Smooth muscle cell (in vitro differentiated cells): ENCODE data around the gene VMA21. TPM values are rescaled to one million over a fixed set of nuclear protein-coding genes. Genes with fewer than 3 reads are reported as not detected.
A peak's percentile ranks its signal among the peaks of the same experiment; 100 is the strongest.

Experiments
- DNase-seq: peaks from one replicate; lab custom pipeline; 2025; ENCODE audit not compliant: unreplicated experiment; lab: John Stamatoyannopoulos, UW
- H2AFZ ChIP-seq: fragments of 200-600 bp; sonication (generic); 2 replicates; pipeline ENCODE4 v1.6.0; 2016; ENCODE audit warnings: antibody characterized with exemption, low read depth, mild to moderate bottlenecking
- H3F3A ChIP-seq: fragments of 200-600 bp; sonication (generic); 2 replicates; pipeline ENCODE4 v1.6.0; 2017; ENCODE audit warnings: antibody characterized with exemption, low read depth
- H3K27ac ChIP-seq: fragments of 200-600 bp; sonication (generic); 2 replicates; pipeline ENCODE4 v1.5.1; 2016; ENCODE audit warnings: low read depth, mild to moderate bottlenecking
- H3K27me3 ChIP-seq: fragments of 200-600 bp; sonication (generic); 2 replicates; pipeline ENCODE4 v1.6.1; 2016; ENCODE audit warnings: low read depth, mild to moderate bottlenecking
- H3K36me3 ChIP-seq: fragments of 200-600 bp; sonication (generic); 2 replicates; pipeline ENCODE4 v1.5.1; 2016; ENCODE audit warnings: low read depth
- H3K4me1 ChIP-seq: fragments of 200-600 bp; sonication (generic); 2 replicates; pipeline ENCODE4 v1.5.1; 2016; ENCODE audit warnings: low read depth
- H3K4me2 ChIP-seq: fragments of 200-600 bp; sonication (generic); 2 replicates; pipeline ENCODE4 v1.6.0; 2016; ENCODE audit warnings: mild to moderate bottlenecking
- H3K4me3 ChIP-seq: fragments of 200-600 bp; sonication (generic); 2 replicates; pipeline ENCODE4 v1.5.1; 2016; ENCODE audit warnings: mild to moderate bottlenecking
- H3K79me2 ChIP-seq: fragments of 200-600 bp; sonication (generic); 2 replicates; pipeline ENCODE4 v1.6.0; 2016; ENCODE audit warnings: low read depth, mild to moderate bottlenecking
- H3K9ac ChIP-seq: fragments of 200-600 bp; sonication (generic); 2 replicates; pipeline ENCODE4 v1.6.0; 2016; ENCODE audit warnings: low read depth
- H3K9me3 ChIP-seq: fragments of 200-600 bp; sonication (generic); replicated peaks from 2 replicates; pipeline ENCODE4 v1.5.1; 2016; ENCODE audit warnings: low read depth
- H4K20me1 ChIP-seq: fragments of 200-600 bp; sonication (generic); 2 replicates; pipeline ENCODE4 v1.6.0; 2016; ENCODE audit warnings: low read depth
- CTCF ChIP-seq: fragments of 200-600 bp; sonication (generic); IDR thresholded peaks from 2 replicates; pipeline ENCODE4 v1.5.1; 2017; ENCODE audit warnings: borderline replicate concordance, mild to moderate bottlenecking, antibody characterized with exemption; ENCODE audit not compliant: insufficient read depth, poor library complexity, severe bottlenecking
- WGBS: methylation state at CpG from one replicate; pipeline ENCODE4 v1.1.7; 2016; ENCODE audit warnings: low lambda C conversion rate; 5-methylcytosine and 5-hydroxymethylcytosine counted together
- polyA plus RNA-seq: library from polyadenylated mRNA; unstranded; fragments of >200 nt; fragmentation: Nextera tagmentation; extraction: Ambion mirVana; gene quantifications from 2 replicates; pipeline ENCODE4 v1.2.1, GENCODE V29; 2016
- total RNA-seq: library from RNA; depleted of rRNA; stranded (reverse); fragments of >200 nt; gene quantifications from 2 replicates; pipeline ENCODE4 v1.2.3, GENCODE V29; 2014

Gene VMA21
- total and polyA plus RNA-seq, 2 experiments from 2014 or later: 19.9 to 31.9 TPM

GRCh38 chrX:151363316-151363715, 33.7 kb upstream of the VMA21 start:
- Histone ChIP-seq H3K4me2 (no peak overlapping the region), H3K27me3 (peaks cover 3% of the 10 kb centered on the region), H3K9me3 (no peaks in the 10 kb centered on the region), H3K9ac (no peak overlapping the region), H2AFZ (no peak overlapping the region), H3K79me2 (no peaks in the 10 kb centered on the region), H3K27ac (no peak overlapping the region), H3K4me3 (no peak overlapping the region), H3F3A (no peaks in the 10 kb centered on the region), H3K4me1 (no peaks in the 10 kb centered on the region), H4K20me1 (no peaks in the 10 kb centered on the region), H3K36me3 (no peaks in the 10 kb centered on the region)
- DNase-seq: no peak
- 94% methylated on average over 2 of the region's 2 CpGs for WGBS
- TF ChIP-seq CTCF: no peak

GRCh38 chrX:151365579-151365978, 31.4 kb upstream of the VMA21 start:
- Histone ChIP-seq H3K79me2 (no peaks in the 10 kb centered on the region), H3K27ac (no peak overlapping the region), H3K9ac (no peak overlapping the region), H3F3A (no peaks in the 10 kb centered on the region), H3K27me3 (no peaks in the 10 kb centered on the region), H3K4me2 (no peak overlapping the region), H3K4me3 (no peak overlapping the region), H4K20me1 (no peaks in the 10 kb centered on the region), H3K36me3 (no peaks in the 10 kb centered on the region), H3K4me1 (no peaks in the 10 kb centered on the region), H2AFZ (no peak overlapping the region), H3K9me3 (no peaks in the 10 kb centered on the region)
- WGBS: 91% methylated on average over 2 of the region's 2 CpGs
- no peak for TF ChIP-seq CTCF
- no peak for DNase-seq

- no peaks in the 10 kb centered on the region for H3K9me3 ChIP-seq
- H3K79me2 ChIP-seq: no peaks in the 10 kb centered on the region
- H3K4me3 ChIP-seq: no peak overlapping the region
- peaks cover 3% of the 10 kb centered on the region for H3K27me3 ChIP-seq
- no peak overlapping the region for H2AFZ ChIP-seq
- no peaks in the 10 kb centered on the region for H4K20me1 ChIP-seq
- WGBS: 63% methylated on average over 21 of the region's 21 CpGs
- H3K4me1 ChIP-seq: no peaks in the 10 kb centered on the region
- H3K4me2 ChIP-seq: peak overlapping the region; percentile 1
- no peak overlapping the region for H3K9ac ChIP-seq
- no peaks in the 10 kb centered on the region for H3K36me3 ChIP-seq
- no peak overlapping the region for H3K27ac ChIP-seq
- TF ChIP-seq CTCF: no peak
- no peak for DNase-seq
- H3F3A ChIP-seq: no peaks in the 10 kb centered on the region
Observed at GRCh38 chrX:151370906-151371305, 26.1 kb upstream of the VMA21 start.

GRCh38 chrX:151384807-151385206, 12.2 kb upstream of the VMA21 start:
- Histone ChIP-seq H3F3A (no peaks in the 10 kb centered on the region), H3K9me3 (no peaks in the 10 kb centered on the region), H3K79me2 (no peaks in the 10 kb centered on the region), H3K36me3 (no peaks in the 10 kb centered on the region), H3K9ac (no peak overlapping the region), H3K4me3 (no peak overlapping the region), H3K27ac (no peak overlapping the region), H3K4me2 (no peak overlapping the region), H3K27me3 (no peaks in the 10 kb centered on the region), H3K4me1 (no peaks in the 10 kb centered on the region), H4K20me1 (no peaks in the 10 kb centered on the region), H2AFZ (no peak overlapping the region)
- no peak for TF ChIP-seq CTCF
- DNase-seq: no peak
- WGBS: 78% methylated on average over 7 of the region's 7 CpGs
